Right lobe of liver (tissue), 6 donors: ENCODE data around the gene MYF6. TPM values are rescaled to one million over a fixed set of nuclear protein-coding genes. Genes with fewer than 3 reads are reported as not detected.
A peak's percentile ranks its signal among the peaks of the same experiment; 100 is the strongest.

Source experiments
- ATAC-seq, 4 donors: fragments of 200-7000 bp; cut with Tn5 transposase; one replicate each; pipeline ENCODE4 v1.9.1; 2020; ENCODE audit warnings: mild to moderate bottlenecking in 4 of 4, moderate library complexity in 4 of 4
- DNase-seq, 3 donors: peaks; one replicate each; pipeline ENCODE4 v3.0.0-alpha.2; 2020
- H3K27ac ChIP-seq, 3 donors: fragments of 200-600 bp; one replicate each; pipeline ENCODE4 v1.8.0; 2022
- H3K27me3 ChIP-seq, 2 donors: fragments of 200-600 bp; one replicate each; pipeline ENCODE4 v1.8.0; 2022
- H3K36me3 ChIP-seq, 4 donors: fragments of 200-600 bp; sonication (generic) in 1 of 4; one replicate each; pipeline versions ENCODE4 v1.5.1 to v1.8.0; 2017 to 2022; ENCODE audit warnings: control low read depth in 1 of 4
- H3K4me1 ChIP-seq, 4 donors: fragments of 200-600 bp; sonication (generic) in 1 of 4; one replicate each; pipeline versions ENCODE4 v1.5.1 to v1.8.0; 2017 to 2022; ENCODE audit warnings: control low read depth in 1 of 4
- H3K4me3 ChIP-seq, 3 donors: fragments of 200-600 bp; one replicate each; pipeline ENCODE4 v1.8.0; 2022
- H3K9me3 ChIP-seq, 4 donors: fragments of 200-600 bp; sonication (generic) in 1 of 4; one replicate each; pipeline versions ENCODE4 v1.5.1 to v1.8.0; 2017 to 2022; ENCODE audit warnings: control low read depth in 1 of 4
- POLR2A ChIP-seq: fragments of 450-650 bp; IDR thresholded peaks from one replicate; pipeline ENCODE4 v1.6.1; 2017; ENCODE audit warnings: antibody characterized with exemption, mild to moderate bottlenecking
- WGBS: methylation state at CpG from one replicate; pipeline ENCODE4 v1.1.6; 2018; ENCODE audit warnings: low coverage, low lambda C conversion rate; ENCODE audit not compliant: insufficient coverage; ENCODE audit errors: missing lambda C conversion rate; 5-methylcytosine and 5-hydroxymethylcytosine counted together
- intact Hi-C, 2 donors: fragments of 100-400 bp; cut with DNase I; formaldehyde crosslinking; loops; one replicate each; pipeline versions ENCODE4 v1.11.2 to v1.14.1; 2022
- total RNA-seq, 6 experiments: library from RNA; depleted of rRNA in 2 of 6; stranded (reverse); fragments of >200 nt in 2 of 6; fragmentation: NEBNext Ultra II Directional in 3 of 6; extraction: Animal tissue kit (Norgen Biotek cat#: 25700) in 3 of 6; gene quantifications; one replicate each; pipeline versions ENCODE4 v1.1.0 to v1.2.4, GENCODE V29; 2016 to 2023
- TF ChIP-seq, protein P1 (sequence below), 4 donors: fragments of 200-600 bp in 3 of 4; fragments of 450-650 bp in 1 of 4; IDR thresholded peaks; one replicate each; pipeline versions ENCODE4 v1.5.1 to v1.8.0; 2016 to 2022; ENCODE audit warnings: antibody characterized with exemption in 4 of 4, mild to moderate bottlenecking in 2 of 4
- donor health status: DM: no; HTN: yes; CAD: no.
- donor health status: DM: no; HTN: no; CAD: no.
- donor health status: DM: no; HTN: no; CAD: no.
- donor health status: DM: no; HTN: yes; CAD: no.
- donor health status: DM: no; HTN: yes; CAD: no.

MYF6 gene
- total RNA-seq, 6 experiments from 2014 or later = 0.18 to 2.2 TPM; not detected in 4

DNA sequence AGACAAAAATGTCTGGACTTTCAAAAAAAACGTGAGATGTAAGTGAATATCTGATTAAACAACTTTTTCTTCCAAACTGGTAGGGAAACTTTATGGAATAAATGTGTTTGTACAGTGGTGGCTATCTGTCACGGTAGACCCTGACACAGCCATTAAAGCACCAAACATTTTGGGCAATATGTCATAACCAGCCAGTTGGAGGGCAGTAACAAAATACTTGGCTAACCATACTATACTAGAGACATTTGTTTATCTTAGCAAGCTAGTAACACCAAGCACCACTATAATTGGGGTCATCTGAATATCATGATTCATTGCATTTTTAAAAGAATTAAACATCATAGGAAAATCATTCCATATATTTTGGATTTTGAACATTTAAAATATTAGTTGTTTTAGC lies 6.0 kb upstream of the MYF6 start:
- Histone ChIP-seq H3K27ac (no peak overlapping the region), H3K4me1 (peaks cover 0 to 36% (median 12%) of the 10 kb centered on the region in 4 donors), H3K4me3 (no peak overlapping the region), H3K36me3 (no peaks in the 10 kb centered on the region), H3K9me3 (no peaks in the 10 kb centered on the region), H3K27me3 (no peaks in the 10 kb centered on the region)
- ATAC-seq (no peak), DNase-seq (no peak)
- TF ChIP-seq, protein P1, sequence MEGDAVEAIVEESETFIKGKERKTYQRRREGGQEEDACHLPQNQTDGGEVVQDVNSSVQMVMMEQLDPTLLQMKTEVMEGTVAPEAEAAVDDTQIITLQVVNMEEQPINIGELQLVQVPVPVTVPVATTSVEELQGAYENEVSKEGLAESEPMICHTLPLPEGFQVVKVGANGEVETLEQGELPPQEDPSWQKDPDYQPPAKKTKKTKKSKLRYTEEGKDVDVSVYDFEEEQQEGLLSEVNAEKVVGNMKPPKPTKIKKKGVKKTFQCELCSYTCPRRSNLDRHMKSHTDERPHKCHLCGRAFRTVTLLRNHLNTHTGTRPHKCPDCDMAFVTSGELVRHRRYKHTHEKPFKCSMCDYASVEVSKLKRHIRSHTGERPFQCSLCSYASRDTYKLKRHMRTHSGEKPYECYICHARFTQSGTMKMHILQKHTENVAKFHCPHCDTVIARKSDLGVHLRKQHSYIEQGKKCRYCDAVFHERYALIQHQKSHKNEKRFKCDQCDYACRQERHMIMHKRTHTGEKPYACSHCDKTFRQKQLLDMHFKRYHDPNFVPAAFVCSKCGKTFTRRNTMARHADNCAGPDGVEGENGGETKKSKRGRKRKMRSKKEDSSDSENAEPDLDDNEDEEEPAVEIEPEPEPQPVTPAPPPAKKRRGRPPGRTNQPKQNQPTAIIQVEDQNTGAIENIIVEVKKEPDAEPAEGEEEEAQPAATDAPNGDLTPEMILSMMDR (IDR thresholded peaks at IDR 0.05) = no peak
- TF ChIP-seq POLR2A = no peak
- WGBS = 38% methylated on average over 2 of the region's 2 CpGs
- intact Hi-C loops = no loop called here

- peak overlapping the region in 2 of 3 donors; percentile 34 to 43 for H3K4me3 ChIP-seq
- DNase-seq = peak in 1 of 3 donors; percentile 64
- intact Hi-C loops = no loop called here
- ATAC-seq = peak; percentile 85 to 95 (median 92)
- H3K36me3 ChIP-seq = no peaks in the 10 kb centered on the region
- 33% methylated on average over 12 of the region's 12 CpGs for WGBS
- peak; percentile 81 for TF ChIP-seq POLR2A
- TF ChIP-seq, protein P1 (IDR thresholded peaks at IDR 0.05) = no peak
- H3K27me3 ChIP-seq = no peaks in the 10 kb centered on the region
- no peaks in the 10 kb centered on the region for H3K9me3 ChIP-seq
- H3K27ac ChIP-seq = peak overlapping the region; percentile 90 to 95 (median 93)
- peaks cover 0 to 29% (median 12%) of the 10 kb centered on the region in 4 donors for H3K4me1 ChIP-seq
Measured at GRCh38 chr12:80702889-80703805, 4.3 kb upstream of the MYF6 start.

GRCh38 chr12:80704420-80704819 lies 3.0 kb upstream of the MYF6 start:
- peaks cover 0 to 25% (median 11%) of the 10 kb centered on the region in 4 donors for H3K4me1 ChIP-seq
- H3K27ac ChIP-seq = peak overlapping the region; percentile 90 to 95 (median 93)
- TF ChIP-seq, protein P1 (IDR thresholded peaks at IDR 0.05) = no peak
- TF ChIP-seq POLR2A = no peak
- WGBS = 51% methylated on average over 2 of the region's 2 CpGs
- peak; percentile 8 to 61 (median 23) for ATAC-seq
- no peak for DNase-seq
- H3K36me3 ChIP-seq = no peaks in the 10 kb centered on the region
- H3K27me3 ChIP-seq = no peaks in the 10 kb centered on the region
- H3K4me3 ChIP-seq = no peak overlapping the region
- intact Hi-C loops = no loop called here
- no peaks in the 10 kb centered on the region for H3K9me3 ChIP-seq

GRCh38 chr12:80707830-80708258 lies 410 bp downstream of the MYF6 start:
- WGBS = 47% methylated on average over 4 of the region's 21 CpGs
- ATAC-seq = no peak

More at GRCh38 chr12:80707830-80708258, 410 bp downstream of the MYF6 start:
- DNase-seq = no peak
- intact Hi-C loops = no loop called here
- no peak overlapping the region for H3K4me3 ChIP-seq
- H3K27ac ChIP-seq = no peak overlapping the region
- TF ChIP-seq, protein P1 (IDR thresholded peaks at IDR 0.05) = no peak
- no peak for TF ChIP-seq POLR2A
- H3K4me1 ChIP-seq = peaks cover 0 to 14% (median 6%) of the 10 kb centered on the region in 4 donors
- no peaks in the 10 kb centered on the region for H3K9me3 ChIP-seq
- H3K36me3 ChIP-seq = no peaks in the 10 kb centered on the region
- no peaks in the 10 kb centered on the region for H3K27me3 ChIP-seq
